Smooth muscle cell (in vitro differentiated cells): ENCODE measurements around the gene HOXC11. TPM values are rescaled to one million over a fixed set of nuclear protein-coding genes. Genes with fewer than 3 reads are reported as not detected.

ENCODE experiments used
- DNase-seq: peaks from one replicate; lab custom pipeline; 2025; ENCODE audit not compliant: unreplicated experiment; lab: John Stamatoyannopoulos, UW
- H2AFZ ChIP-seq: fragments of 200-600 bp; sonication (generic); 2 replicates; pipeline ENCODE4 v1.6.0; 2016; ENCODE audit warnings: antibody characterized with exemption, low read depth, mild to moderate bottlenecking
- H3F3A ChIP-seq: fragments of 200-600 bp; sonication (generic); 2 replicates; pipeline ENCODE4 v1.6.0; 2017; ENCODE audit warnings: antibody characterized with exemption, low read depth
- H3K27ac ChIP-seq: fragments of 200-600 bp; sonication (generic); 2 replicates; pipeline ENCODE4 v1.5.1; 2016; ENCODE audit warnings: low read depth, mild to moderate bottlenecking
- H3K27me3 ChIP-seq: fragments of 200-600 bp; sonication (generic); 2 replicates; pipeline ENCODE4 v1.6.1; 2016; ENCODE audit warnings: low read depth, mild to moderate bottlenecking
- H3K36me3 ChIP-seq: fragments of 200-600 bp; sonication (generic); 2 replicates; pipeline ENCODE4 v1.5.1; 2016; ENCODE audit warnings: low read depth
- H3K4me1 ChIP-seq: fragments of 200-600 bp; sonication (generic); 2 replicates; pipeline ENCODE4 v1.5.1; 2016; ENCODE audit warnings: low read depth
- H3K4me2 ChIP-seq: fragments of 200-600 bp; sonication (generic); 2 replicates; pipeline ENCODE4 v1.6.0; 2016; ENCODE audit warnings: mild to moderate bottlenecking
- H3K4me3 ChIP-seq: fragments of 200-600 bp; sonication (generic); 2 replicates; pipeline ENCODE4 v1.5.1; 2016; ENCODE audit warnings: mild to moderate bottlenecking
- H3K79me2 ChIP-seq: fragments of 200-600 bp; sonication (generic); 2 replicates; pipeline ENCODE4 v1.6.0; 2016; ENCODE audit warnings: low read depth, mild to moderate bottlenecking
- H3K9ac ChIP-seq: fragments of 200-600 bp; sonication (generic); 2 replicates; pipeline ENCODE4 v1.6.0; 2016; ENCODE audit warnings: low read depth
- H3K9me3 ChIP-seq: fragments of 200-600 bp; sonication (generic); replicated peaks from 2 replicates; pipeline ENCODE4 v1.5.1; 2016; ENCODE audit warnings: low read depth
- H4K20me1 ChIP-seq: fragments of 200-600 bp; sonication (generic); 2 replicates; pipeline ENCODE4 v1.6.0; 2016; ENCODE audit warnings: low read depth
- WGBS: methylation state at CpG from one replicate; pipeline ENCODE4 v1.1.7; 2016; ENCODE audit warnings: low lambda C conversion rate; 5-methylcytosine and 5-hydroxymethylcytosine counted together
- polyA plus RNA-seq: library from polyadenylated mRNA; unstranded; fragments of >200 nt; fragmentation: Nextera tagmentation; extraction: Ambion mirVana; gene quantifications from 2 replicates; pipeline ENCODE4 v1.2.1, GENCODE V29; 2016
- total RNA-seq: library from RNA; depleted of rRNA; stranded (reverse); fragments of >200 nt; gene quantifications from 2 replicates; pipeline ENCODE4 v1.2.3, GENCODE V29; 2014
- TF ChIP-seq, protein P1 (sequence below): fragments of 200-600 bp; sonication (generic); IDR thresholded peaks from 2 replicates; pipeline ENCODE4 v1.5.1; 2017; ENCODE audit warnings: borderline replicate concordance, mild to moderate bottlenecking, antibody characterized with exemption; ENCODE audit not compliant: insufficient read depth, poor library complexity, severe bottlenecking

The HOXC11 gene
- total and polyA plus RNA-seq, 2 experiments from 2014 or later: 0.23 to 0.27 TPM

GRCh38 chr12:54008260-54008552 lies 35.3 kb downstream of the HOXC11 start:
- no peak for DNase-seq
- 51% methylated on average over 2 of the region's 2 CpGs for WGBS
- Histone ChIP-seq H3K9me3 (no peaks in the 10 kb centered on the region), H3K4me2 (peak overlapping the region; percentile 22), H3K79me2 (no peaks in the 10 kb centered on the region), H4K20me1 (no peaks in the 10 kb centered on the region), H3K27ac (no peak overlapping the region), H2AFZ (no peak overlapping the region), H3K4me3 (no peak overlapping the region), H3K27me3 (peaks cover 98% of the 10 kb centered on the region), H3K4me1 (no peaks in the 10 kb centered on the region), H3F3A (no peaks in the 10 kb centered on the region), H3K36me3 (no peaks in the 10 kb centered on the region), H3K9ac (no peak overlapping the region)
- TF ChIP-seq, protein P1, sequence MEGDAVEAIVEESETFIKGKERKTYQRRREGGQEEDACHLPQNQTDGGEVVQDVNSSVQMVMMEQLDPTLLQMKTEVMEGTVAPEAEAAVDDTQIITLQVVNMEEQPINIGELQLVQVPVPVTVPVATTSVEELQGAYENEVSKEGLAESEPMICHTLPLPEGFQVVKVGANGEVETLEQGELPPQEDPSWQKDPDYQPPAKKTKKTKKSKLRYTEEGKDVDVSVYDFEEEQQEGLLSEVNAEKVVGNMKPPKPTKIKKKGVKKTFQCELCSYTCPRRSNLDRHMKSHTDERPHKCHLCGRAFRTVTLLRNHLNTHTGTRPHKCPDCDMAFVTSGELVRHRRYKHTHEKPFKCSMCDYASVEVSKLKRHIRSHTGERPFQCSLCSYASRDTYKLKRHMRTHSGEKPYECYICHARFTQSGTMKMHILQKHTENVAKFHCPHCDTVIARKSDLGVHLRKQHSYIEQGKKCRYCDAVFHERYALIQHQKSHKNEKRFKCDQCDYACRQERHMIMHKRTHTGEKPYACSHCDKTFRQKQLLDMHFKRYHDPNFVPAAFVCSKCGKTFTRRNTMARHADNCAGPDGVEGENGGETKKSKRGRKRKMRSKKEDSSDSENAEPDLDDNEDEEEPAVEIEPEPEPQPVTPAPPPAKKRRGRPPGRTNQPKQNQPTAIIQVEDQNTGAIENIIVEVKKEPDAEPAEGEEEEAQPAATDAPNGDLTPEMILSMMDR: no peak

DNA sequence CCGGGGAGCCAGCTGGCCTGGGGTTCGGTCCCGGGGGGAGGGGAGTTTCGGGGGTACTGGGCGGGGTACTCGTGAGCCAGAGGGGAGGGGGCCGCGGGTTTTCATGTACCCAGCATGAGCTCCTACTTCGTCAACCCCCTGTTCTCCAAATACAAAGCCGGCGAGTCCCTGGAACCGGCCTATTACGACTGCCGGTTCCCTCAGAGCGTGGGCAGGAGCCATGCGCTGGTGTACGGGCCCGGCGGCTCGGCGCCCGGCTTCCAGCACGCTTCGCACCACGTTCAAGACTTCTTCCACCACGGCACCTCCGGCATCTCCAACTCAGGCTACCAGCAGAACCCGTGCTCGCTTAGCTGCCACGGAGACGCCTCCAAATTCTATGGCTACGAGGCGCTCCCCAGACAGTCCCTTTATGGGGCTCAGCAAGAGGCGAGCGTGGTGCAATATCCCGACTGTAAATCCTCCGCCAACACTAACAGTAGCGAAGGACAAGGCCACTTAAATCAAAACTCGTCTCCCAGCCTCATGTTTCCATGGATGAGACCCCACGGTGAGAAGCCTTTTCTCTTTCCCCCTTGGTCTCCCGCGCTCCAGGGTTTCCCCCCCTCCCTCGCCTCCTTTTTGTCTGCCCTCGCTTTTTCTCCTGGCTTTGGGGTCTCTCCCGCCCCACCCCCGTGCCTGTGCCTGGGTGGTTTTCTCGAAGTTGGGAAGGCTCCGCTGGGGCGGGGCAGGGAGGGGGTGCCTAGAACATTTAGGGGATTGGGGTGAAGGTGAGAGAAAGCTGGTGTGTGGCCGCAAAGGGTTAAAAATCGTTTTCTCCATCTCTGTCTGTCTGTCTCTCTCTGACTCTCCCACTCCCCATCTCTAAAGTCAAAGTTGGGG lies 36.5 kb downstream of the HOXC11 start:
- H3K27ac ChIP-seq: no peak overlapping the region
- peaks cover 98% of the 10 kb centered on the region for H3K27me3 ChIP-seq

DNA sequence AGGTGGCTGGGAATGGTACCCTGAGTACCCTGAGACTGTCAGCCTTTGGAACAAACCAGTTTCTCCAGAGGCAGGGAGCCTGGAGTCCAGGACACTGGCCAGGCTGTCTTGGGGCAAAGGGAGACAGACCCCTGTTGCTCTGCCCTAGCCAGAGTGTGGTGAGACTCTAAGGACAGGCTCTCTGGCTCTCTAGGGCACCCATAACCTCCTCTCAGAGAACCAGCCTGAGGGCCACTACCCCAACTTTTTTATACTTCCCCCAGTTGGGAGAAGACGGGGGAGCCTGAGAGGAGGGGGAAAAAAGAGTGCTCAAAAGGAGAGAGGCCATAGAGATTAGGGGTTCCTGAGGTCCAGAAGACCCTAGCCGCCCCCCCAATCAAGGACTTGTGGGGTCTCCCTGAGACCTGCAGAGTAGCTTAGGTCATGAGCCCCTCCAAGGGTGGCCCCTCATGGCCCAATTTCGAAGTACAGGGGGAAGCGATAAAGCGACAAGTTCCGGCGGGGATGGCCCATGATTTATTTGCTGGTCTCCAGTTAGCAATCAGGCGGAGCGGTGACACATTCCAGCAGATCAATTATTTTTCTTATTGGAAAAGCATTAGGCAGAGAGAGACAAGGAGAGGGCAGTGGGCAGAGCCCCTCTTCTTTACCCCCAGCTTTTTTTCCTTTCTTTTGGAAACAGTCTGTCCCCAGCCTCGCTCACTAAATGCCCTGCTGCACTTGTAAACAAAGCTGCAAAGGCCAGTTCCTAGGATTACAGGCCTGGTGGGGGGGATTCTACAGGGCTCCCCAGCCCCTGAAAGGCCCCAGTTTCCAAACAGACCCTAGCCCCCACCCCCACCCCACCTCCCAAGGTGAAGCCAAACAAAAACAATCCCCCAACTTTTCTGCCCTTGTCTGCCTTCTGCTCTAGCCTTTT lies 37.4 kb downstream of the HOXC11 start:
- WGBS: 30% methylated on average over 10 of the region's 10 CpGs
- no peak overlapping the region for H3K9ac ChIP-seq
- H3K9me3 ChIP-seq: no peaks in the 10 kb centered on the region
- no peak for DNase-seq
- no peaks in the 10 kb centered on the region for H3K79me2 ChIP-seq
- peaks cover 98% of the 10 kb centered on the region for H3K27me3 ChIP-seq
- no peaks in the 10 kb centered on the region for H4K20me1 ChIP-seq
- peak overlapping the region; percentile 77 for H3K4me2 ChIP-seq
- H3K36me3 ChIP-seq: no peaks in the 10 kb centered on the region
- peaks cover 3% of the 10 kb centered on the region for H3K4me1 ChIP-seq
- H2AFZ ChIP-seq: no peak overlapping the region
- TF ChIP-seq, protein P1: no peak
- no peaks in the 10 kb centered on the region for H3F3A ChIP-seq
- peak overlapping the region; percentile 49 for H3K4me3 ChIP-seq
- H3K27ac ChIP-seq: no peak overlapping the region

More for the DNA sequence above, 36.5 kb downstream of the HOXC11 start:
- H3K9ac ChIP-seq: no peak overlapping the region
- H3K79me2 ChIP-seq: no peaks in the 10 kb centered on the region
- 9% methylated on average over 27 of the region's 51 CpGs for WGBS
- H3K4me2 ChIP-seq: peak overlapping the region; percentile 77
- H4K20me1 ChIP-seq: no peaks in the 10 kb centered on the region
- H3F3A ChIP-seq: no peaks in the 10 kb centered on the region
- H3K4me3 ChIP-seq: peak overlapping the region; percentile 49
- TF ChIP-seq, protein P1: no peak
- no peak overlapping the region for H2AFZ ChIP-seq
- H3K4me1 ChIP-seq: peaks cover 3% of the 10 kb centered on the region
- DNase-seq: no peak
- no peaks in the 10 kb centered on the region for H3K9me3 ChIP-seq
- H3K36me3 ChIP-seq: no peaks in the 10 kb centered on the region
